Vagina (tissue), 2 donors: ENCODE measurements around the gene DUSP2.

ENCODE experiments used
- CTCF ChIP-seq, 3 experiments: fragments of 450-650 bp in 2 of 3; fragments of 200-600 bp in 1 of 3; sonication (generic) in 1 of 3; IDR thresholded peaks; one replicate each; pipeline ENCODE4 v1.5.1; 2017 to 2019; ENCODE audit warnings: antibody characterized with exemption in 3 of 3, mild to moderate bottlenecking in 2 of 3, moderate library complexity in 2 of 3
- POLR2A ChIP-seq, 2 donors: fragments of 450-650 bp; IDR thresholded peaks; one replicate each; pipeline ENCODE4 v1.6.1; 2017; ENCODE audit warnings: antibody characterized with exemption in 2 of 2, mild to moderate bottlenecking in 2 of 2, moderate library complexity in 2 of 2
- POLR2AphosphoS5 ChIP-seq, 2 donors: sonication (generic); formaldehyde crosslinking; IDR thresholded peaks; one replicate each; pipeline ENCODE4 v1.9.0; 2017; ENCODE audit warnings: antibody characterized with exemption in 2 of 2, mild to moderate bottlenecking in 2 of 2, low read depth in 1 of 2; ENCODE audit not compliant: insufficient read depth in 1 of 2

- no peak for TF ChIP-seq CTCF (IDR thresholded peaks at IDR 0.05)
- TF ChIP-seq POLR2A (IDR thresholded peaks at IDR 0.05) = no peak
- TF ChIP-seq POLR2AphosphoS5 (IDR thresholded peaks at IDR 0.05; ENCODE audit: insufficient read depth in 1 of 2, low read depth in 1 of 2) = no peak
Observed at GRCh38 chr2:96143848-96144480, 1.3 kb downstream of the DUSP2 start.
